ENCODE results near the gene ZNF691.
"Not testable (repeated sequence)": the region's sequence is repeated elsewhere in the genome, so short reads cannot be mapped to it uniquely, and the experiment has no call there.

The ZNF691 gene

GRCh38 chr1:42833981-42834380, 12.4 kb upstream of the ZNF691 start:
- DNase-seq: no peak

- DNase-seq: no peak
These were observed 11.6 kb upstream of the ZNF691 start for GRCh38 chr1:42834803-42835202.

- no peak for DNase-seq
These were observed 11.0 kb upstream of the ZNF691 start for GRCh38 chr1:42835422-42835821.

GRCh38 chr1:42837709-42838108, 8.7 kb upstream of the ZNF691 start:
- no peak for DNase-seq

GRCh38 chr1:42838482-42839190, 7.8 kb upstream of the ZNF691 start:
- DNase-seq: no peak

- DNase-seq: no peak
These were observed 5.4 kb upstream of the ZNF691 start for GRCh38 chr1:42841010-42841409.

- DNase-seq: no peak
These were observed 4.8 kb upstream of the ZNF691 start for GRCh38 chr1:42841440-42842147.

- DNase-seq: no peak
These were observed 1.7 kb upstream of the ZNF691 start for GRCh38 chr1:42844592-42845140.

- DNase-seq: no peak
These were observed 1.2 kb upstream of the ZNF691 start for GRCh38 chr1:42845193-42845592.

GRCh38 chr1:42845866-42846256, 552 bp upstream of the ZNF691 start:
- DNase-seq: no peak

- DNase-seq: no peak
These were observed 740 bp downstream of the ZNF691 start for GRCh38 chr1:42847111-42847595.

GRCh38 chr1:42847721-42848460, 1.5 kb downstream of the ZNF691 start:
- no peak for DNase-seq

GRCh38 chr1:42848823-42849537, 2.6 kb downstream of the ZNF691 start:
- no peak for DNase-seq

GRCh38 chr1:42849944-42850343, 3.5 kb downstream of the ZNF691 start:
- no peak for DNase-seq

- no peak for DNase-seq
These were observed 5.0 kb downstream of the ZNF691 start for GRCh38 chr1:42851420-42851819.

GRCh38 chr1:42851960-42852607, 5.7 kb downstream of the ZNF691 start:
- no peak for DNase-seq

GRCh38 chr1:42852608-42852980, 6.2 kb downstream of the ZNF691 start:
- no peak for DNase-seq

- no peak for DNase-seq
These were observed 6.9 kb downstream of the ZNF691 start for GRCh38 chr1:42853116-42853884.

- DNase-seq: not testable (repeated sequence)
These were observed 10.1 kb downstream of the ZNF691 start for GRCh38 chr1:42856554-42856953.

- DNase-seq: not testable (repeated sequence)
These were observed 13.0 kb downstream of the ZNF691 start for GRCh38 chr1:42859366-42859765.

- no peak for DNase-seq
These were observed 14.1 kb downstream of the ZNF691 start for GRCh38 chr1:42860339-42861013.
